ENCODE results near the gene PIK3R6.

DNA sequence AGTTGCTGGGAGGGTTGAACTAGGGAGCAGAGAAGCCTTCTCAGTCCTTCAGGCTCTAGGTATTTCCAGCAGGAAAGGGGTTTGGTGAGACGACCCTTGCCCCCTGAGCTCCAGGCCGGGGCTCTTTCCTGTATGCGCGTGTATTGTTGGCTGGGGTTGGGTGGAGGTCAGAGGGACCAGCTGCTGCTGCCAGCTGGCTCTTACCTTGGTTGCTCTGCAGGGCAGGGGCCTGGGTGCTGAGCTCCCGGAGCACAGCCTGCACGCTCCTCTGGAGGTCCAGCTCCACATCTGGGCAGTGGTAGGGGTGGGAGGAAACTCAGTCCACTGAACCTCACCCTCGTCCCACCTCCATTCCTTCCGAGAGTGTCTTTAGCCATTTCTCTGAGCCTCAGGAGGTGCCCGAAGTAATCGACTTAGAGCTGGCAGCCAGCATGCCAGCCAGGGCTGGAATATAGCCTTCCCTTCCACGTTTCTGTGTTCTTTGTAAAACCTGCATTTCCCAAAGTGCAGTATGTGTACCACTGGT lies 28.0 kb downstream of the PIK3R6 start:
- TF ChIP-seq, protein P1, sequence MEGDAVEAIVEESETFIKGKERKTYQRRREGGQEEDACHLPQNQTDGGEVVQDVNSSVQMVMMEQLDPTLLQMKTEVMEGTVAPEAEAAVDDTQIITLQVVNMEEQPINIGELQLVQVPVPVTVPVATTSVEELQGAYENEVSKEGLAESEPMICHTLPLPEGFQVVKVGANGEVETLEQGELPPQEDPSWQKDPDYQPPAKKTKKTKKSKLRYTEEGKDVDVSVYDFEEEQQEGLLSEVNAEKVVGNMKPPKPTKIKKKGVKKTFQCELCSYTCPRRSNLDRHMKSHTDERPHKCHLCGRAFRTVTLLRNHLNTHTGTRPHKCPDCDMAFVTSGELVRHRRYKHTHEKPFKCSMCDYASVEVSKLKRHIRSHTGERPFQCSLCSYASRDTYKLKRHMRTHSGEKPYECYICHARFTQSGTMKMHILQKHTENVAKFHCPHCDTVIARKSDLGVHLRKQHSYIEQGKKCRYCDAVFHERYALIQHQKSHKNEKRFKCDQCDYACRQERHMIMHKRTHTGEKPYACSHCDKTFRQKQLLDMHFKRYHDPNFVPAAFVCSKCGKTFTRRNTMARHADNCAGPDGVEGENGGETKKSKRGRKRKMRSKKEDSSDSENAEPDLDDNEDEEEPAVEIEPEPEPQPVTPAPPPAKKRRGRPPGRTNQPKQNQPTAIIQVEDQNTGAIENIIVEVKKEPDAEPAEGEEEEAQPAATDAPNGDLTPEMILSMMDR (conservative IDR thresholded peaks at IDR 0.05; ENCODE audit: low read depth in 2 of 2) = no peak
- TF ChIP-seq EZH2 (IDR thresholded peaks at IDR 0.05; ENCODE audit: low read depth, unreplicated experiment) (no peak), REST (IDR thresholded peaks at IDR 0.05; ENCODE audit: unreplicated experiment) (no peak), POLR2AphosphoS5 (IDR thresholded peaks at IDR 0.05; ENCODE audit: low read depth) (no peak), ETS1 (IDR thresholded peaks at IDR 0.05) (no peak), ZNF331 (CRISPR knock-in tag; IDR thresholded peaks at IDR 0.05; ENCODE audit: low read depth) (no peak), JUNB (IDR thresholded peaks at IDR 0.05; ENCODE audit: unreplicated experiment) (no peak), CREB1 (CRISPR knock-in tag; IDR thresholded peaks at IDR 0.05; ENCODE audit: low read depth) (no peak), EZH2phosphoT487 (IDR thresholded peaks at IDR 0.05; ENCODE audit: unreplicated experiment) (no peak)
- TF ChIP-seq, protein P2, sequence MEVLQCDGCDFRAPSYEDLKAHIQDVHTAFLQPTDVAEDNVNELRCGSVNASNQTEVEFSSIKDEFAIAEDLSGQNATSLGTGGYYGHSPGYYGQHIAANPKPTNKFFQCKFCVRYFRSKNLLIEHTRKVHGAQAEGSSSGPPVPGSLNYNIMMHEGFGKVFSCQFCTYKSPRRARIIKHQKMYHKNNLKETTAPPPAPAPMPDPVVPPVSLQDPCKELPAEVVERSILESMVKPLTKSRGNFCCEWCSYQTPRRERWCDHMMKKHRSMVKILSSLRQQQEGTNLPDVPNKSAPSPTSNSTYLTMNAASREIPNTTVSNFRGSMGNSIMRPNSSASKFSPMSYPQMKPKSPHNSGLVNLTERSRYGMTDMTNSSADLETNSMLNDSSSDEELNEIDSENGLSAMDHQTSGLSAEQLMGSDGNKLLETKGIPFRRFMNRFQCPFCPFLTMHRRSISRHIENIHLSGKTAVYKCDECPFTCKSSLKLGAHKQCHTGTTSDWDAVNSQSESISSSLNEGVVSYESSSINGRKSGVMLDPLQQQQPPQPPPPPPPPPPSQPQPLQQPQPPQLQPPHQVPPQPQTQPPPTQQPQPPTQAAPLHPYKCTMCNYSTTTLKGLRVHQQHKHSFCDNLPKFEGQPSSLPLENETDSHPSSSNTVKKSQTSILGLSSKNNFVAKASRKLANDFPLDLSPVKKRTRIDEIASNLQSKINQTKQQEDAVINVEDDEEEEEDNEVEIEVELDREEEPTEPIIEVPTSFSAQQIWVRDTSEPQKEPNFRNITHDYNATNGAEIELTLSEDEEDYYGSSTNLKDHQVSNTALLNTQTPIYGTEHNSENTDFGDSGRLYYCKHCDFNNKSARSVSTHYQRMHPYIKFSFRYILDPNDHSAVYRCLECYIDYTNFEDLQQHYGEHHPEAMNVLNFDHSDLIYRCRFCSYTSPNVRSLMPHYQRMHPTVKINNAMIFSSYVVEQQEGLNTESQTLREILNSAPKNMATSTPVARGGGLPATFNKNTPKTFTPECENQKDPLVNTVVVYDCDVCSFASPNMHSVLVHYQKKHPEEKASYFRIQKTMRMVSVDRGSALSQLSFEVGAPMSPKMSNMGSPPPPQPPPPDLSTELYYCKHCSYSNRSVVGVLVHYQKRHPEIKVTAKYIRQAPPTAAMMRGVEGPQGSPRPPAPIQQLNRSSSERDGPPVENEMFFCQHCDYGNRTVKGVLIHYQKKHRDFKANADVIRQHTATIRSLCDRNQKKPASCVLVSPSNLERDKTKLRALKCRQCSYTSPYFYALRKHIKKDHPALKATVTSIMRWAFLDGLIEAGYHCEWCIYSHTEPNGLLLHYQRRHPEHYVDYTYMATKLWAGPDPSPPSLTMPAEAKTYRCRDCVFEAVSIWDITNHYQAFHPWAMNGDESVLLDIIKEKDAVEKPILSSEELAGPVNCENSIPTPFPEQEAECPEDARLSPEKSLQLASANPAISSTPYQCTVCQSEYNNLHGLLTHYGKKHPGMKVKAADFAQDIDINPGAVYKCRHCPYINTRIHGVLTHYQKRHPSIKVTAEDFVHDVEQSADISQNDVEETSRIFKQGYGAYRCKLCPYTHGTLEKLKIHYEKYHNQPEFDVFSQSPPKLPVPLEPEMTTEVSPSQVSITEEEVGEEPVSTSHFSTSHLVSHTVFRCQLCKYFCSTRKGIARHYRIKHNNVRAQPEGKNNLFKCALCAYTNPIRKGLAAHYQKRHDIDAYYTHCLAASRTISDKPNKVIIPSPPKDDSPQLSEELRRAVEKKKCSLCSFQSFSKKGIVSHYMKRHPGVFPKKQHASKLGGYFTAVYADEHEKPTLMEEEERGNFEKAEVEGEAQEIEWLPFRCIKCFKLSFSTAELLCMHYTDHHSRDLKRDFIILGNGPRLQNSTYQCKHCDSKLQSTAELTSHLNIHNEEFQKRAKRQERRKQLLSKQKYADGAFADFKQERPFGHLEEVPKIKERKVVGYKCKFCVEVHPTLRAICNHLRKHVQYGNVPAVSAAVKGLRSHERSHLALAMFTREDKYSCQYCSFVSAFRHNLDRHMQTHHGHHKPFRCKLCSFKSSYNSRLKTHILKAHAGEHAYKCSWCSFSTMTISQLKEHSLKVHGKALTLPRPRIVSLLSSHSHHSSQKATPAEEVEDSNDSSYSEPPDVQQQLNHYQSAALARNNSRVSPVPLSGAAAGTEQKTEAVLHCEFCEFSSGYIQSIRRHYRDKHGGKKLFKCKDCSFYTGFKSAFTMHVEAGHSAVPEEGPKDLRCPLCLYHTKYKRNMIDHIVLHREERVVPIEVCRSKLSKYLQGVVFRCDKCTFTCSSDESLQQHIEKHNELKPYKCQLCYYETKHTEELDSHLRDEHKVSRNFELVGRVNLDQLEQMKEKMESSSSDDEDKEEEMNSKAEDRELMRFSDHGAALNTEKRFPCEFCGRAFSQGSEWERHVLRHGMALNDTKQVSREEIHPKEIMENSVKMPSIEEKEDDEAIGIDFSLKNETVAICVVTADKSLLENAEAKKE (CRISPR knock-in tag; IDR thresholded peaks at IDR 0.05) = no peak
